Occipital lobe (tissue), 2 donors: ENCODE measurements around the gene GTPBP10. TPM values are rescaled to one million over a fixed set of nuclear protein-coding genes. Genes with fewer than 3 reads are reported as not detected.
"Not testable (repeated sequence)": the region's sequence is repeated elsewhere in the genome, so short reads cannot be mapped to it uniquely, and the experiment has no call there.

ENCODE experiments used
- DNase-seq: peaks from one replicate; lab custom pipeline; 2025; lab: John Stamatoyannopoulos, UW
- total RNA-seq: library from RNA; depleted of rRNA; stranded (reverse); fragments of >200 nt; gene quantifications from one replicate; pipeline ENCODE4 v1.2.3, GENCODE V29; 2014

GTPBP10 gene, protein sequence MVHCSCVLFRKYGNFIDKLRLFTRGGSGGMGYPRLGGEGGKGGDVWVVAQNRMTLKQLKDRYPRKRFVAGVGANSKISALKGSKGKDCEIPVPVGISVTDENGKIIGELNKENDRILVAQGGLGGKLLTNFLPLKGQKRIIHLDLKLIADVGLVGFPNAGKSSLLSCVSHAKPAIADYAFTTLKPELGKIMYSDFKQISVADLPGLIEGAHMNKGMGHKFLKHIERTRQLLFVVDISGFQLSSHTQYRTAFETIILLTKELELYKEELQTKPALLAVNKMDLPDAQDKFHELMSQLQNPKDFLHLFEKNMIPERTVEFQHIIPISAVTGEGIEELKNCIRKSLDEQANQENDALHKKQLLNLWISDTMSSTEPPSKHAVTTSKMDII
- 27.5 TPM for total RNA-seq

DNA sequence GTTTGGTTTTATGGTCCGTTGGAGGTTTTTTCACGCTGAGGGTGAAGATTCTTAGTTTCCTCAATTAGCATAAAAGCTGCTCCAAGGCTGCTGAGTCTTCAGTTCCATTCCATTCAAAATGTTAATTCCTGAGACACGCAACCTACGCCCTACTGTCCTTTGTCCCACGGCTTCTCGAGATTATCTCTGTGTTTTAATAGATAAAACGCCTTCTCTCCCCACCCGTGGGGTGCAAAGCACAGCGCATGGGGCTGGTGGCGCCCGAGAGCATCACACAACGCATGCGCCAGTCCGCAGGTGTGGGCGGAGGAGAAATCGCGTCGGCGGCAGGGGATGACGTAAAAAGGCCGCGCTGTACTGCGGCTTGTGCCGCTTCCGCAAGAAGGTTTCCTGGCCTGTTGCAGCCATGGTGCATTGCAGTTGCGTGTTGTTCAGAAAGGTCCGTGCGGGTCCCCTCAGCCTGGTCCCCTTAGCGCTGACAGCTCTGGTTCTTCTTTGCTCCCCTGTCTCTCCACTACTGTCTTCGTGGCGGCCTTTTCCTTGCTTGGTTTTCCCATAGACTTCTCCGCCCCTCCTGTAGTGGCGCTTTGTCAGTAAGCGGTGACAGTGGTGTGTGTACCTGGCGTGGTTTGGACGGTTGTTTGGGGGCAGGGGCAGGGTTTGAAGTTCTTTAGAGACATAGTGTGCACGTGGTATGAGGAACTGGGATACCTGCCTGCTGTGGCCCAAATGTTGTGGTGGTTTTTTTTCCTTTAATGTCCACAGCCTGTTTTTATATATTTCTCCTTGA lies at the start of gene GTPBP10:
Gene GTPBP10, plus strand, starts transcription at position 381 of the 790 bp plus-strand sequence. Its CDS starts 26 bp downstream, at position 407.
- DNase-seq = peak; percentile 88

GRCh38 chr7:90298145-90299038 lies 48.1 kb upstream of the GTPBP10 start:
- DNase-seq = no peak

DNA sequence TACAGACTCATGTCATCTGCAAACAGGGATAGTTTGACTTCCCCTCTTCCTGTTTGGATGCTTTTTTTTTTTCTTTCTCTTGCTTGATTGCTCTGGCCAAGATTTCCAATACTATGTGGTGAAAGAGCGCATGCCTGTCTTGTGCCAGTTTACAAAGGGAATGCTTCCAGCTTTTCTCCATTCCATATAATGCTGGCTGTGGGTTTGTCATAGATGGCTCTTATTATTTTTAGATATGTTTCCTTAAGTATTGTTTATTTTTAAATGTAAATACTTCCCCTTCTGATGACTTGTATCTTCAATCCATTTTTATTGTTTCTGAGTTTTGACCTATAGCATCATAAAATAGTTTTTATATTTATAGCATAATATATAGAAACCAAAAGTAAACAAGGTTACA lies 43.3 kb upstream of the GTPBP10 start:
- DNase-seq = no peak

DNA sequence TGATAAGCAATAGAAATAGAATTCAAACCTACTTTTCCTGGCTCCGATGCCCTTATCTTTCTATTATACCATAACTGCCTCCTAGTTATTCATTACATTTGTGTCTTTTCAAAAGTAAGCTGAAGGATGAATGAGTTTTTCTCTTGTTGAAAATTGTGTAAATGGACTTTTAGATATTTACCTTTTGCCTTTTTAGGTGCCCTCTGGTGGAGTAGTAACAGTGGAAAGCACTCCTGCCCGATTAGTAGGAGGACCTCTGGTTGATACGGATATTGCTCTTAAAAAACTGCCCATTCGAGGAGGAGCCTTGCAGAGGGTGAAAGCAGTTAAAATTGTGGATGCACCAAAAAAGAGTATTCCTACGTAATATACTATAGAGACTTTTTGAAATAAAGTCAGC lies 36.6 kb upstream of the GTPBP10 start:
- DNase-seq = no peak

- no peak for DNase-seq
These were observed 35.3 kb upstream of the GTPBP10 start for GRCh38 chr7:90311175-90311574.

DNA sequence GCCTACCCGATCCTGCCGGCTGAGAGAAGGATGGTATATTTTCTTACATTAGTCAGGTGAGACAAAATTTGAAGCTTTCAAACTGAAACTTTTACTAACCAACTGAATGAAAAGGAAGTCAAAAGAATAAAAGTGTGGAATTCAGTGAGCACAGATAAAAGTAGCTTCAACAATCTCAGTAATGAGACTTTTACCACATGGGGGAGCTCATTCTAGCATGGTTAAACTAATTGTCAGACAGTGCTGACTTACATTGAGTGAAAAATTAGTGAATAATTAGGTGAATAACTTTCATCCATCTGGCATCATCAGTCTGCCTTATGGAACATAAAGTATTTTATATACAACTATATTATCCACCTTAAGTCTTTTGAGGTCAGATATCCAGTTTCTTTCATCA lies 33.8 kb upstream of the GTPBP10 start:
- DNase-seq = no peak

- no peak for DNase-seq
These were observed 32.6 kb upstream of the GTPBP10 start for GRCh38 chr7:90313907-90314306.

- DNase-seq = no peak
These were observed 26.5 kb upstream of the GTPBP10 start for GRCh38 chr7:90320014-90320413.

DNA sequence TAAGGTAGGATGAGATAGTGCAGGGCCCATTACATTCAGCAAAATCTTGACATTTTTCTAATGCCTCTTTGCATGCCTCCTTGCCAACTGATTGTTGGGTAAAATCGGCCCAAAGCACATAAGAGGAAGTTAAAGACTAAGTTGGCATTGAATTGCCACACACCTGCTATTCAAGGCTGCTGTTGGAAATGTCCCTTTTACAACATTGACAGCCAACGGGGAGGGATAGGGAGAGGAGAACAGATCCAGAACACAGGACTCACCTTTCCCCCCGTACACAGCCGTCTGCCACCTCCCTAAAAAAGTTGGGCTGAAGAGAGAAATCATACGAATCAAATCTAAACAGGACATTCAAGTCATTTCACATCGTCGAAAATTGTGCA lies 26.1 kb upstream of the GTPBP10 start:
- DNase-seq = no peak

DNA sequence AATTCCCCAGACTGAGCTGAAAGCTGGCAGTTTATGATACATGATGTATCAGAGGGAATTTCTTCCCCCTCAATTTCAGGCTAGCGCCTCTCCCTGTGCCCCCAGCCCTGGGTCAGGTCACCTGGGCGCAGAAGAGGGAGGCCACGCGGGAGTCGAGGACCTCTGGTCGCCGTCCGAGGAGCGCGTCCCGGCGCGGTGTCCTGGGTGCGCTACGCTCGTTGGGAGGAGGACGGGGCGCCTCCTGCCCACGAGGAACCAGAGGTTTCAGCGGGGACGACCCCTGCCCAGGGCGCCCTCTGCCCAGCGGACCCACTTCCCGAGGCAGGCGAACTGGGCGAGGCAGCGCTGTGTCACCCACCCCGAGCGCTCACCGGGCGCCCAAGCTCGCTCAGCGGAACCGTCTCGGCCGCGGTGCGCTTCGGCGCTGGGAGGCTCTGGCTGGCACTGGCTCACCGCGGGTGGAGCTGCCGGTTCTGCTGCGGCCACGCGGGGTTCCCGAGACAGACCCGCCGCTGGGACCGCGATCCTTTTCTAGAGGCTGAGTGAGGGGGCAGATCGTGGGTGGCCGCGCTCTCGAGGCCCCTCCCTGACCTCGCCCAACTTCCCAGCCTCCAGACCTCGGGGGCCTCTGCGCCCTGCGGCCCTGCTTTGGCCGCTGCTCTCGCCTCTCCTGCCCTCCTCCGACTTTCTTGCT lies 25.6 kb upstream of the GTPBP10 start, which contains the start of gene FAM237B:
Gene FAM237B, minus strand, starts transcription at position 504 of the 694 bp plus-strand sequence. CDS start 1,556 bp downstream, outside the sequence.
- no peak for DNase-seq

DNA sequence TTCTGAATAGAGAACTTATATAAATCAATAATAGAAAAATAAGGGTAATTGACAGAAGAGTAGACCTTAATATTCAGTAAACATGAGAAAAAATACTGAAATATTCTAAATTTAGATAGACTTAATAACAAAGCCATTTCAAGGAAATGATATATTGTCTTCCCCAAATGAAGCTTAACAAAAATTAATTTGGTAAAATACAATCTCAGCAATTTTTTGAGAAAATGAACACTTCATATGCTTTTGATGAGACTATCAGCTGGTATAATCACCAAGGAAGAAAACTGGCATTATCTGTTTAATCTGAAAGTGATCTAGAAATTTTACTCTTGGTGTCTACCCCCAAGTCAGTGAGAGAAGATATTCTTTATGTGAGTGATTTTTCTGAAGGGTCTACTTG lies 23.7 kb upstream of the GTPBP10 start:
- no peak for DNase-seq

- no peak for DNase-seq
These were observed 20.0 kb upstream of the GTPBP10 start for GRCh38 chr7:90326500-90326899.

GRCh38 chr7:90334193-90334843 lies 12.2 kb upstream of the GTPBP10 start:
- DNase-seq = no peak

DNA sequence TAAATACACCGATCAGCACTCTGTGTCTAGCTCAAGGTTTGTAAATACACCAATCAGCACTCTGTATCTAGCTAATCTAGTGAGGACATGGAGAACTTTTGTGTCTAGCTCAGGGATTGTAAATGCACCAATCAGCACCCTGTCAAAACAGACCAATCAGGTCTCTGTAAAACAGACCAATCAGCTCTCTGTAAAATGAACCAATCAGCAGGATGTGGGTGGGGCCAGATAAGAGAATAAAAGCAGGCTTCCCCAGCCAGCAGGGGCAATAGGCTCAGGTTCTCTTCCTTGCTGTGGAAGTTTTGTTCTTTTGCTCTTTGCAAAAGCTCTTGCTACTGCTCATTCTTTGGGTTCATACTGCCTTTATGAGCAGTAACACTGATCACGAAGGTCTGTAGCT lies 11.6 kb upstream of the GTPBP10 start:
- not testable (repeated sequence) for DNase-seq

DNA sequence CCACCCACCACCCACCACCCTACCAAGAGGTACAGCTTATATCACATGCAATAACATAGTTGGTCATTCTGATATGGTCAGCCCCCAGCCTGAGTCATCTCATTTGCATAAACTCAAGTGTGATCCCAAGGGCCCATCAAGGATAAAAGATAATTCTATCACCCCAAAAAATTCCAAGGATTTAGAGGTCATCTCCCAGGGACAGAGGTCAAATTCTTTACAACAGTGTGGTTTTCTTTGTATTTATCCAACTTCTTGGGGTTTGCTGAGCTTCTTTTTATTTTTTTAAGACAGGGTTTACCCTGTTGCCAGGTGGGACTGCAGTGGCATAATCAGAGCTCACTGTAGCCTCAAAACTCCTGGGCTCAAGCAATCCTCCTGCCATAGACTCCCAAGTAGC lies 9.4 kb upstream of the GTPBP10 start:
- no peak for DNase-seq

DNA sequence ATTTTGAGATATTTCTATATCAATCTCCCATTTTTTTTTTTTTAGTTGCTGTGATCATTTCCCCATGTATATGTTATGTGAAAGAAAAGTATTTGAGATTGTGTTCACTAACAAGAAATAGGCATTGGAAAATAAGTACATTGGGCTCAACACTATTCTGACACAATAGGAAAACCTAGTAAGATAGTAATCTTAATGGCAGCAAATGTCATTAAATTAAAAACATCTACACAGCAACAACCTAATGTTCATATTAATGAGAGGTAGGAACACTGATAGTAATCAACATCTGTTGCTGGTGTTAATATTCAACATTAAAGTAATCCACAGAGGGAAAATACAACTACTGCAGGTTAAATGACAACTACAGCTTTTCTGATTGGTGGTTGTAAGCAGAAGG lies 1.5 kb upstream of the GTPBP10 start:
- no peak for DNase-seq

GRCh38 chr7:90345595-90346335 lies 751 bp upstream of the GTPBP10 start:
- DNase-seq = peak; percentile 4

- DNase-seq = no peak
These were observed 1.2 kb downstream of the GTPBP10 start for GRCh38 chr7:90347759-90348158.

- no peak for DNase-seq
These were observed 2.8 kb downstream of the GTPBP10 start for GRCh38 chr7:90349305-90349704.

DNA sequence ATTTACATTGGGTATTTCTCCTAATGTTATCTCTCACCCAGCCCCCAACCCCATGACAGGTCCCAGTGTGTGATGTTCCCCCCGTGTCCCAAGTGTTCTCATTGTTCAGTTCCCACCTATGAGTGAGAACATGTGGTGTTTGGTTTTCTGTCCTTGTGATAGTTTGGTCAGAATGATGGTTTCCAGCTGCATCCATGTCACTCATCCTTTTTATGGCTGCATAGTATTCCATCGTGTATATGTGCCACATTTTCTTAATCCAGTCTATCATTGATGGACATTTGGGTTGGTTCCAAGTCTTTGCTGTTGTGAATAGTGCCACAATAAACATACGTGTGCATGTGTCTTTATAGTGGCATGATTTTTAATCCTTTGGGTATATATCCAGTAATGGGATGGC lies 3.5 kb downstream of the GTPBP10 start:
- not testable (repeated sequence) for DNase-seq
